Tibial artery (tissue), 4 donors: ENCODE results near the gene UAP1L1.

ENCODE experiments used
- DNase-seq, 2 donors: peaks; one replicate each; pipeline ENCODE4 v3.0.0-alpha.2; 2019
- H3K27ac ChIP-seq, 2 donors: fragments of 200-600 bp; sonication (generic) in 1 of 2; 1 replicate in 1 of 2; 2 replicates in 1 of 2; pipeline ENCODE4 v1.5.1; 2018 to 2019; ENCODE audit warnings: mild to moderate bottlenecking in 1 of 2
- H3K27me3 ChIP-seq, 2 donors: fragments of 200-600 bp; sonication (generic) in 1 of 2; one replicate each; pipeline versions ENCODE4 v1.5.1 to v1.6.0; 2016 to 2019
- H3K36me3 ChIP-seq, 3 donors: fragments of 200-600 bp; sonication (generic) in 2 of 3; one replicate each; pipeline ENCODE4 v1.5.1; 2016 to 2019; ENCODE audit warnings: mild to moderate bottlenecking in 2 of 3
- H3K4me1 ChIP-seq, 4 donors: fragments of 200-600 bp; sonication (generic) in 2 of 4; 1 replicate in 3 of 4; 2 replicates in 1 of 4; pipeline ENCODE4 v1.5.1; 2016 to 2019
- H3K4me3 ChIP-seq, 2 donors: fragments of 200-600 bp; sonication (generic) in 1 of 2; 1 replicate in 1 of 2; 2 replicates in 1 of 2; pipeline ENCODE4 v1.5.1; 2018 to 2019; ENCODE audit warnings: mild to moderate bottlenecking in 2 of 2
- H3K9me3 ChIP-seq, 3 donors: fragments of 200-600 bp; sonication (generic) in 1 of 3; one replicate each; pipeline ENCODE4 v1.5.1; 2016 to 2019
- intact Hi-C: fragments of 100-400 bp; cut with DNase I; formaldehyde crosslinking; loops from one replicate; pipeline ENCODE4 v1.15.0; 2023; ENCODE audit warnings: low total_unique reads
- TF ChIP-seq, protein P1 (sequence below), 2 experiments: fragments of 200-600 bp in 1 of 2; fragments of 450-650 bp in 1 of 2; IDR thresholded peaks; one replicate each; pipeline ENCODE4 v1.5.1; 2017 to 2019; ENCODE audit warnings: antibody characterized with exemption in 2 of 2, mild to moderate bottlenecking in 1 of 2, moderate library complexity in 1 of 2

The UAP1L1 gene

DNA sequence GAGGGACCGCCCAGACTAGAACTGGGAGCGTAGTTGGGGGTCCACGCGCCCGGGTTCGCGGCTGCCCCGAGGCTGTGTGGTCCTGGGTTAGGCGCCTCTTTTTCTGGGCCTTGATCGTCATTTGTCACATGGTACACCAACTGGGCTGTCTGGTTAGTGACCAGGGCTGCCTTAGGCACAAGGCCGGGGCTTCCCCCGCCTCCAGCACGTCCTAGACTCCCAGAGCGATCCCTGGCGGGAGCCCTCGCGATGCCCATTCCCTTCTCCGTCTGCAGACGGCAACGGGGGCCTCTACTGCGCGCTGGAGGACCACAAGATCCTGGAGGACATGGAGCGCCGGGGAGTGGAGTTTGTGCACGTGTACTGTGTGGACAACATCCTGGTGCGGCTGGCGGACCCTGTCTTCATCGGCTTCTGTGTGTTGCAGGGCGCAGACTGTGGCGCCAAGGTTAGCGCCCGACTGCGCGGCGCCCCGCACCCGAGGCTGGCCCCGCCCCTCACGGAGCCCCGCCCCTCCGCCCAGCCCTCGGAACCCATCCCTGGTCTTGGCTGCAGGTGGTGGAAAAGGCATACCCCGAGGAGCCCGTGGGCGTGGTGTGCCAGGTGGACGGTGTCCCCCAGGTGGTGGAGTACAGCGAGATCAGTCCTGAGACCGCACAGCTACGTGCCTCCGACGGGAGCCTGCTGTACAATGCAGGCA lies 1.5 kb downstream of the UAP1L1 start:
- intact Hi-C loops = loop anchor here (5.0 kb wide), 1 partner anchor 37 kb away; no protein-coding TSS in a partner anchor
- Histone ChIP-seq H3K36me3 (peaks cover 0 to 46% (median 28%) of the 10 kb centered on the region in 3 donors), H3K27me3 (peaks cover 0 to 33% of the 10 kb centered on the region in 2 donors), H3K4me3 (peak overlapping the region in 1 of 2 donors; percentile 65), H3K27ac (no peak overlapping the region), H3K9me3 (no peaks in the 10 kb centered on the region), H3K4me1 (peaks cover 4 to 30% (median 22%) of the 10 kb centered on the region in 4 donors)
- TF ChIP-seq, protein P1, sequence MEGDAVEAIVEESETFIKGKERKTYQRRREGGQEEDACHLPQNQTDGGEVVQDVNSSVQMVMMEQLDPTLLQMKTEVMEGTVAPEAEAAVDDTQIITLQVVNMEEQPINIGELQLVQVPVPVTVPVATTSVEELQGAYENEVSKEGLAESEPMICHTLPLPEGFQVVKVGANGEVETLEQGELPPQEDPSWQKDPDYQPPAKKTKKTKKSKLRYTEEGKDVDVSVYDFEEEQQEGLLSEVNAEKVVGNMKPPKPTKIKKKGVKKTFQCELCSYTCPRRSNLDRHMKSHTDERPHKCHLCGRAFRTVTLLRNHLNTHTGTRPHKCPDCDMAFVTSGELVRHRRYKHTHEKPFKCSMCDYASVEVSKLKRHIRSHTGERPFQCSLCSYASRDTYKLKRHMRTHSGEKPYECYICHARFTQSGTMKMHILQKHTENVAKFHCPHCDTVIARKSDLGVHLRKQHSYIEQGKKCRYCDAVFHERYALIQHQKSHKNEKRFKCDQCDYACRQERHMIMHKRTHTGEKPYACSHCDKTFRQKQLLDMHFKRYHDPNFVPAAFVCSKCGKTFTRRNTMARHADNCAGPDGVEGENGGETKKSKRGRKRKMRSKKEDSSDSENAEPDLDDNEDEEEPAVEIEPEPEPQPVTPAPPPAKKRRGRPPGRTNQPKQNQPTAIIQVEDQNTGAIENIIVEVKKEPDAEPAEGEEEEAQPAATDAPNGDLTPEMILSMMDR (IDR thresholded peaks at IDR 0.05) = no peak
- DNase-seq = no peak

DNA sequence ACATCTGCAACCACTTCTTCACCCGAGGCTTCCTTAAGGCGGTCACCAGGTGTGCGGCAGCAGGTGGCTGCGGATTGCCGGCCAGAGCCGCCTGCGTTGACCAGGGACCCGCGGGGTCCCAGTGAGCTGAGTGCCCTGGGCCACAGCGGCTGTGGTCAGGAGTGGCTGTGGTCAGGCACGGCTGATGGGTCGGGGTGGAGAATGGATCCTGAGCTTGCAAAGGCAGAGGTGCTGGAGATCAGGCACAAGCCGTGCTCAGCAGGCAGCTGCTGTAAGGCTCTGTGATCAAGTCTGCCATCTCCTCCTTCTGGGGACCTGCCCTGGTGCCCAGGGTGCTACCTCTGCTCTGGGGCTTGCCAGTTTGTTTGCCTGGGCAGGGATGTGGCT lies 2.1 kb downstream of the UAP1L1 start:
- peaks cover 0 to 46% (median 28%) of the 10 kb centered on the region in 3 donors for H3K36me3 ChIP-seq
- H3K27ac ChIP-seq = no peak overlapping the region
- no peak for DNase-seq

DNA sequence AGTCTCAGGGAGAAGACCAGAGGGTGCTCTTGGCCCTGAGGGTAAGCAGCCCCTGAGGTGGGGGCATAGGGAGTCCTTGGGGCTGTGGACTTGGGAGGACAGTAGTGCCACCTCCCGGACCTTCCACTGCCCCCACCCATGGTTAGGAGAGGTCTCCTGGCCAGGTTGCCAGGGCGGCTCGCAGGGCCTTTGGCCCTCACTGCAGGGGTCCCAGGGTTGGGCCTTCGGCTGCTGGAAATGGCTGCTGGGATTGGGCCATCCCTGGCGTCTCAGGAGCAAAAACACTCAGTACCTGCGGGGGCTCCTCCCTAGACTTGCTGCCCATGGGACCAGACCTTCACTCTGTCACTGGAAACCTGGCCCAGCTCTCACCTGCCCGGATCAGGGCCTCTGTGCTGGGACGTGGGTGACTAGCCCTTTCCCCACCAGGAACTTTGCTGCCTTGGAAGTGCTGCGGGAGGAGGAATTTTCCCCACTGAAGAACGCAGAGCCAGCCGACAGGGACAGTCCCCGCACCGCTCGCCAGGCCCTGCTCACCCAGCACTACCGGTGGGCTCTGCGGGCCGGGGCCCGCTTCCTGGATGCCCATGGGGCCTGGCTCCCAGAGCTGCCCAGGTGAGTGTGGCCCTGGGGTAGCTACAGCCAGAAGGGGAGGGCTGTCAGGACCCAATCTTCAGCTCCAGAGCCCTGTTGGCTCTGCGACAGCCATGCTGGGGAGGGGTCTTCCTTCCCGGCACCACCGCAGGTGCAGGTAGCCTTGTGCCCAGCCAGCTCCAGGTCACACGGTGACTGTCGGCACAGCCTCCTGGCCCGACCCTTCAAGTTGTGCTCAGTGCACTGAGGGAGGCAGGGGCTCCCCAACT lies 3.2 kb downstream of the UAP1L1 start:
- Histone ChIP-seq H3K27me3 (peaks cover 0 to 33% of the 10 kb centered on the region in 2 donors), H3K9me3 (no peaks in the 10 kb centered on the region), H3K36me3 (peaks cover 0 to 46% (median 28%) of the 10 kb centered on the region in 3 donors), H3K4me3 (no peak overlapping the region), H3K27ac (no peak overlapping the region), H3K4me1 (peaks cover 4 to 36% (median 25%) of the 10 kb centered on the region in 4 donors)
- no peak for DNase-seq
- TF ChIP-seq, protein P1 (IDR thresholded peaks at IDR 0.05) = no peak
- intact Hi-C loops = no loop called here

More for the DNA sequence above, 2.1 kb downstream of the UAP1L1 start:
- intact Hi-C loops = loop anchor here (5.0 kb wide), 1 partner anchor 37 kb away; no protein-coding TSS in a partner anchor
- peaks cover 4 to 30% (median 22%) of the 10 kb centered on the region in 4 donors for H3K4me1 ChIP-seq
- H3K4me3 ChIP-seq = no peak overlapping the region
- peaks cover 0 to 33% of the 10 kb centered on the region in 2 donors for H3K27me3 ChIP-seq
- no peaks in the 10 kb centered on the region for H3K9me3 ChIP-seq
- TF ChIP-seq, protein P1 (IDR thresholded peaks at IDR 0.05) = no peak

DNA sequence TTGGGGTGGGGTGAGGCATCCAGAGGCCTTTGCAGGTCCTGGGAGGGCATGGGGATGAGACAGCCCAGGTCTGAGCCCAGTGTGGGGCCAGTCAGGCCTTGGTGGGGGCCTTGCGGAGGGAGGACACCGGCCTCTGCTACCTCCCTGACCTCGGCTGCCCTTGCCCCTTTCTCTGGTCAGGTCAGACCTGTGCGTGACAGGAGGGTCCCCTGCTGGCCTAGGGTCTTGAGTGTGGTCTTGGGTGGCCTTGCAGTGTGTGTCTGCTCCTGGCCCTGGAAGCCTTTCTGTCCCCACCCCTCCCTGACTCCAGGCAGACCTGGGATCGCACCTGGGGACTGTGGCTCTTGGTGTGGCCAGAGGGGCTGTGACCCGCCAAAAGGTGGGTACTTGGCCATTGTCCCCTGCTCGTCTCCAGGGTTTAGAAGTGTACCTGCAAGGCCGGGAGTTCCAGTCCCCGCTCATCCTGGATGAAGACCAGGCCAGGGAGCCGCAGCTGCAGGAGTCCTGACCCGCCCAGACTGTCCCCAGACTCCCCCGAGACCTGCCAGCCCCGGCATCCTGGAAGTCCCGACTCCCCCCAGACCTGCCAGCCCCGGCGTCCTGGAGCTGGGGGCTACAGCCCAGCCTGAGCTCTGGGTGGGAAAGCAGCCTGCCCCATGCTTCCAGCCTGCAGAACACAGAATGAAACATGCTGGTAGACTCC lies 5.1 kb downstream of the UAP1L1 start:
- peaks cover 4 to 39% (median 28%) of the 10 kb centered on the region in 4 donors for H3K4me1 ChIP-seq
- peak overlapping the region in 1 of 2 donors; percentile 58 for H3K27ac ChIP-seq
- DNase-seq = no peak
- H3K9me3 ChIP-seq = no peaks in the 10 kb centered on the region
- H3K27me3 ChIP-seq = peaks cover 0 to 33% of the 10 kb centered on the region in 2 donors
- TF ChIP-seq, protein P1 (IDR thresholded peaks at IDR 0.05) = no peak
- intact Hi-C loops = no loop called here
- H3K4me3 ChIP-seq = no peak overlapping the region
- H3K36me3 ChIP-seq = peaks cover 0 to 46% (median 28%) of the 10 kb centered on the region in 3 donors

DNA sequence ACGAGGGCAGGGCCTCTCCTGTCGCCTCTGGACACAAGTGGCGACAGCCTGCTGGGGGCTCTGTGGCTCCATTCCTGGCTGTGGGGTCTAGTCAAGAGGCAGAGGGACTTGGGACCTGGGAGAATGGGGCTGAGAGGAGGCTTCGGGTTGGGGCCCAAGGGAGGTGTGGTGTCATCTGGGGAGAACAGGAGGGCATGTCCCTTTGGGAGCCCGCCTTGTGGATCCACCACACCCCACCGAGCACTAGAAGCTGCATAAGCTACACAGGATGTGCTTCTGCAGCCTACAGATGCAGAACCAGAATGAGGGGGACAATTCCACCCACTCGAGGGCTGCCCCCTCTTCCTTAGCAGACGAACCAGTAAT lies 5.6 kb downstream of the UAP1L1 start:
- Histone ChIP-seq H3K9me3 (no peaks in the 10 kb centered on the region), H3K27ac (peak overlapping the region; percentile 9 to 58), H3K4me1 (peaks cover 4 to 39% (median 26%) of the 10 kb centered on the region in 4 donors), H3K36me3 (peaks cover 0 to 46% (median 28%) of the 10 kb centered on the region in 3 donors), H3K27me3 (peaks cover 0 to 30% of the 10 kb centered on the region in 2 donors), H3K4me3 (no peak overlapping the region)
- no peak for DNase-seq
- TF ChIP-seq, protein P1 (IDR thresholded peaks at IDR 0.05) = no peak
- intact Hi-C loops = no loop called here
